HG03039 (cell line): Measurements from ENCODE around the gene HAGH.

ENCODE experiments used
- ATAC-seq: cut with Tn5 transposase; IDR thresholded peaks from one replicate; pipeline ENCODE4 v1.9.1; 2021; ENCODE audit warnings: mild to moderate bottlenecking, moderate library complexity; ENCODE audit not compliant: unreplicated experiment

HAGH gene

GRCh38 chr16:1788095-1788707 is 38.4 kb downstream of the HAGH start:
- ATAC-seq: no peak

DNA sequence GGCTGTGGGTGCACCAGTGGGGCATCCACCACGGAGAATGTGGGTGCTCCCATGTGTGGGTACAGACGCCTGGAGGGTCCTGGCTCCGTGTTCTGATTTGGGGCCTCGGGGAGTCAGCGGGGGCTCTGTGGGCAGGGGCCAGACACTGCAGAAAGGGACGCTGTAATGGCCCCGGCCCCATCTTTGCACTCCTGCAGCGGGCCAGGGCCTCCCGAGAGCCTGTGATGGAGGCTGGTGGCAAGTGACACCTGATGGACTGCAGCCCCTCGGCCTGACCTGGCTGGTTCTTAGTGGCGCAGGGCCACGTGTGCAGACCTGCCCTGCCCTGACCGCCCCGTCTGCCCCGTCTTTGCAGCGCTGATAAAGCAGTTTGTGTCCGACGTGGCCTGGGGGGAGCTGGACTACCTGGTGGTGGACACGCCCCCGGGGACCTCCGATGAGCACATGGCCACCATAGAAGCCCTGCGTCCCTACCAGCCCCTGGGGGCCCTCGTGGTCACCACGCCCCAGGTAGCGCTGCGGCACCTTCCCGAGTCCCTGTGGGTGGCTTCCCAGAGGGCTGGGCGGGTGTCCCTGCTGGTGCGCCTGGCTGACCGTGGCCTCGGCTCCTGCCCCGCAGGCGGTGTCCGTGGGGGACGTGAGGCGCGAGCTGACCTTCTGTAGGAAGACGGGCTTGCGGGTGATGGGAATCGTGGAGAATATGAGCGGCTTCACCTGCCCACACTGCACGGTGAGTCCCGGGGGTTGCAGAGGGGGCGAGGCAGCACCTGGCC is 39.1 kb downstream of the HAGH start:
- no peak for ATAC-seq

DNA sequence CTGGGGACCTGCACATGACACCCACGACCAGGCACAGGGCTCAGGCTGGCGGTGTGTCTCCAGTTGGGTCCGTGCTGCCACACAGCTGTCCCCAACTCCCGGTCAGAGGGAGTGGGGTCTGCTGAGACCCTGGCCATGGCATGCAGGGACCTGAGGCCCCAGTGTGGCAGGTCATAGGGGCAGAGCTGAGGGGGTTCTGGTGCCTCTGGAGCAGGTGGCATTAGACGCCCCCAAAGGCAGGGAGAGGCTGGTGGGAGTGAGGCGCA is 39.6 kb downstream of the HAGH start:
- ATAC-seq: no peak

- no peak for ATAC-seq
Measured at GRCh38 chr16:1786242-1787055, 40.2 kb downstream of the HAGH start.

DNA sequence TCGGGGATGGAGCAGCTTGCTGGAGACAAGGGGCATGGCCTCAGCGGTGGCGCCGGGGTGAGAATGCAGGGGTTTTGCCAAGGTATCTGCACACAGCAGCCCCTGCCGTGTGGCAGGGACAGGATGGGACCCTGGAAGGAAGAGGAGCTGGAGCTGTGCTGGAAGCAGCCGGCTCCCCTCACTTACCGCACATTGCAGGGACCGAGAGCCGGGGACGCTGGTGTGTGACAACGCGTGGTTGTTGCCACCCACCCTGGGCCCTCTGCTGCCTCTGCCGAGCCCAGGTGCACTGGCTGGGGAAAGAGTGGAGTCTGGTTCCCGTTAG is 40.8 kb downstream of the HAGH start:
- no peak for ATAC-seq

GRCh38 chr16:1784977-1785845 is 41.4 kb downstream of the HAGH start:
- ATAC-seq: no peak

DNA sequence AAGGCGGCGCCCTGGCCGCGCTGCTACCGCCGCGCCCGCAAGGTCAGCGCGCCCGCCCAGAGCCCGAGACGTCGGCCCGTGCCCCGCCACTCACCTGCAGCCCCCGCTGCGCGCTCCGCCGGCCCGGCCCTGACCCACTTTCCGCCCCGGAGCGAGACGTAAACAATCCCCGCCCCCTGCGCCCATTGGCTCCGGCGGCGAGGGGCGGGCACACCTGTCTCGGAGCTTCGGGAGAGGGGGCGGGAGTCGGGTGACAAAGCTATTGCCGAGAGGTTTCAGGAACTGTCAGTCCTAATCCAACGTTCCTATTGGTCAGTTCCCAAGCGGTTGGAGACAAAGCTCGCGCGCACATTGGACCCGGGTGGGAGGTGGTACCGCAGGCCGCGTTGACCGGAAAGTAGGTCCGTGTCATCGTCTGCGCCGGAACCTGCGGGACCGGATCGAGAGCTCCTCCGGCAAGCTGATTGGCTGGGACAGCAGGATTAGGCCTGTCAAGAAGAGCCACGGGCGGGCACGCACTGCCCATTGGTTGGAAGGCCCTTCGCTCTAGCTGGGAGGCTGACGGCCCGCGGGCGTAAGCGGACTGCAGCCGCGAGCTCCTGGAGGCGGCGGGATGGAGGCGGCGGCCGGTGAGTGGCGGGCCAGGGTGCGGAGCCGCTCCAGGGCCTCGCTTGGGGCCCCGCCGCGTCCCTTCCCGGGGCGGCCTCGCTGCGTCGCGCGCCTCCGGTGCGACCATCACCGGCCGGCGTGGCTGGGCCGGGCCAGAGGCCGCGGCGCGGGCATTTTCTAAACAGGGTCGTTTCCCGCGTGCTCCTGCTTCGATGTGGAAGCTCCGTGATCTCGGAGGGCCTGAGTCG is 44.0 kb downstream of the HAGH start, which contains the start of the genes NUBP2 and SPSB3:
TSS of gene NUBP2 (plus strand) at position 553 of the 857 bp plus-strand sequence. CDS start at position 614, 61 bp downstream.
TSS of gene SPSB3 (minus strand) at position 164 of the 857 bp plus-strand sequence. CDS start 1,088 bp downstream, outside the sequence.
- ATAC-seq: peak; percentile 74

GRCh38 chr16:1781758-1782407 is 44.7 kb downstream of the HAGH start:
- ATAC-seq: peak; percentile 6

DNA sequence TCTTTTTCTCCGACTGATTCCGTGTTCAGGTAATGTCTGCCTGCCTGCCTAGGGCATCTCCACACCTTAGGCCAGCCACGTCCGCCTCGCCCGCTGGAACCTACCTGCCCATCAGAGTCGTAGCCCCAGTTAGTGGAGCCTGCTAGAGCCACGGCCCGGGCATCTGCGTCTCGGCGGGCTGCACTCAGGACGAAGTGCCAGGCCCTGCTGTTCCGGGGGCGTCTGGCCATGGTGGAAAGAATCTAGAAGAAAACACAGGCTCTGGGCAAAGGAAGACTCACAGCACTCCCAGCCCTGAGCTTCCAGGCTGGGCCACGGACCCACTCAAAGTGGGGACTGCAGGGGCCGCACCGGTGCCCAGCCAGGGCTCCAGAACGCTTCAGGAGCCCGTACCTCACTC is 45.4 kb downstream of the HAGH start:
- ATAC-seq: no peak

GRCh38 chr16:1780677-1781072 is 46.0 kb downstream of the HAGH start:
- ATAC-seq: no peak

- ATAC-seq: no peak
Measured at GRCh38 chr16:1779741-1780676, 46.6 kb downstream of the HAGH start.

GRCh38 chr16:1779234-1779701 is 47.4 kb downstream of the HAGH start:
- no peak for ATAC-seq

- no peak for ATAC-seq
Measured at GRCh38 chr16:1778200-1779179, 48.1 kb downstream of the HAGH start.

GRCh38 chr16:1777375-1778199 is 49.0 kb downstream of the HAGH start:
- no peak for ATAC-seq

DNA sequence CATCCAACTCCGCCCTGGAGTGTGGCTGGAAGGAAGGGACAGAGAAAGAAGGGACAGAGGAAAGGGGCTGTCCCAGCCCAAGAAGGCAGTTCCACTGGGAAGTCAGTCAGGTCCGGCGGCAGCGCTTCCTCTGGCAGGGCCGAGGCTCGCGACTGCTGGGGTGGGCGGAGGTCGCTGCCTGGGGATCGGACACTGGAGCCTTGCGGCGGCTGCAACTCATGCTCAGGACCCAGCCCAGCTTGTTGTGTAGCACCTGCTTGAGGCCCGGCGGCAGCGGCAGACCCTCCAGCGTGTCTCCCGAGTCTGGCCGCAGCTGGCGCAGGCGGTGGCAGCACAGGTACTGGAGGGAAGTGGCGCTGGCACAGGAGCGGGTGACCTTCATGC is 49.6 kb downstream of the HAGH start:
- ATAC-seq: no peak

DNA sequence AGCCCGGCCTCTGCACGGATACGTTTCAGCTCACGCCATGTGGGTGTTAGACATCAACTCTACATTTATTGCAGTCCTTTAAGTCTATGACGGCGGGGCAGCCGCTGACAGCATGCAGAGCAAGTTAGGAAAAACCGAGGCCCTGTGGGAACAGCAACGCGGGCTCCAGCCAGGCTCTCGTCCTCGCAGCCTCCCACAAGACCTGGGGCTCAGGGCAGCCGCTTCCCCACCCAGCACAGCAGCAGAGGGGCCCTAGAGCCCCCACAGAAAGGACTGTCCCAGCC is 50.0 kb downstream of the HAGH start:
- no peak for ATAC-seq
